BE2C (cell line): ENCODE measurements around the gene RBM25.

Source experiments
- DNase-seq: peaks from one replicate; pipeline ENCODE4 v3.0.0-alpha.2; 2020
- H3K27me3 ChIP-seq: fragments of 250-450 bp; sonication (Bioruptor Pico); 2 replicates; pipeline ENCODE4 v1.5.1; 2020; ENCODE audit warnings: mild to moderate bottlenecking
- H3K36me3 ChIP-seq: fragments of 250-450 bp; sonication (Bioruptor Pico); 2 replicates; pipeline ENCODE4 v1.5.1; 2020; ENCODE audit warnings: mild to moderate bottlenecking
- H3K4me1 ChIP-seq: fragments of 250-450 bp; sonication (Bioruptor Pico); 2 replicates; pipeline ENCODE4 v1.5.1; 2020
- H3K4me3 ChIP-seq: 2 replicates; pipeline ENCODE4 v1.5.1; 2011; ENCODE audit warnings: low read depth, low read length
- H3K9me3 ChIP-seq: fragments of 250-450 bp; sonication (Bioruptor Pico); 2 replicates; pipeline ENCODE4 v1.5.1; 2020
- CTCF ChIP-seq: IDR thresholded peaks from 2 replicates; pipeline ENCODE4 v1.5.1; 2012; ENCODE audit warnings: mild to moderate bottlenecking, low read depth, low read length

The RBM25 gene

GRCh38 chr14:73049428-73049827, 8.9 kb upstream of the RBM25 start:
- no peaks in the 10 kb centered on the region for H3K27me3 ChIP-seq
- H3K4me3 ChIP-seq: no peak overlapping the region
- no peaks in the 10 kb centered on the region for H3K36me3 ChIP-seq
- DNase-seq: no peak
- no peaks in the 10 kb centered on the region for H3K9me3 ChIP-seq
- H3K4me1 ChIP-seq: no peaks in the 10 kb centered on the region
- no peak for TF ChIP-seq CTCF

- DNase-seq: no peak
- H3K4me3 ChIP-seq: no peak overlapping the region
- H3K27me3 ChIP-seq: no peaks in the 10 kb centered on the region
- peaks cover 2% of the 10 kb centered on the region for H3K36me3 ChIP-seq
- no peaks in the 10 kb centered on the region for H3K9me3 ChIP-seq
- TF ChIP-seq CTCF: no peak
- H3K4me1 ChIP-seq: no peaks in the 10 kb centered on the region
Measured at GRCh38 chr14:73055251-73055650, 3.1 kb upstream of the RBM25 start.

- peak overlapping the region; percentile 91 for H3K4me3 ChIP-seq
- no peaks in the 10 kb centered on the region for H3K4me1 ChIP-seq
- H3K9me3 ChIP-seq: no peaks in the 10 kb centered on the region
- H3K36me3 ChIP-seq: peaks cover 12% of the 10 kb centered on the region
- DNase-seq: no peak
- TF ChIP-seq CTCF: no peak
- H3K27me3 ChIP-seq: no peaks in the 10 kb centered on the region
Measured at GRCh38 chr14:73057944-73058223, 450 bp upstream of the RBM25 start.

GRCh38 chr14:73058922-73059673, 764 bp downstream of the RBM25 start:
- Histone ChIP-seq H3K9me3 (no peaks in the 10 kb centered on the region), H3K4me1 (no peaks in the 10 kb centered on the region), H3K36me3 (peaks cover 22% of the 10 kb centered on the region), H3K27me3 (no peaks in the 10 kb centered on the region), H3K4me3 (peak overlapping the region; percentile 91)
- DNase-seq: peak; percentile 26
- no peak for TF ChIP-seq CTCF

GRCh38 chr14:73069585-73069984, 11.3 kb downstream of the RBM25 start:
- Histone ChIP-seq H3K4me1 (no peaks in the 10 kb centered on the region), H3K36me3 (peaks cover 58% of the 10 kb centered on the region), H3K4me3 (no peak overlapping the region), H3K27me3 (no peaks in the 10 kb centered on the region), H3K9me3 (no peaks in the 10 kb centered on the region)
- TF ChIP-seq CTCF: no peak
- no peak for DNase-seq

- H3K4me1 ChIP-seq: no peaks in the 10 kb centered on the region
- DNase-seq: no peak
- TF ChIP-seq CTCF: no peak
- H3K9me3 ChIP-seq: no peaks in the 10 kb centered on the region
- H3K36me3 ChIP-seq: peaks cover 80% of the 10 kb centered on the region
- no peaks in the 10 kb centered on the region for H3K27me3 ChIP-seq
- H3K4me3 ChIP-seq: no peak overlapping the region
Measured at GRCh38 chr14:73091044-73091443, 32.7 kb downstream of the RBM25 start.
